Calu3 (cell line): ENCODE data around the gene EIPR1. TPM values are rescaled to one million over a fixed set of nuclear protein-coding genes. Genes with fewer than 3 reads are reported as not detected.

ENCODE experiments used
- BruUV-seq: library from RNA; stranded (reverse); fragments of 400-500 nt; replicated peaks from 2 replicates; lab custom pipeline; 2021; lab: Mats Ljungman, UMichigan
- CTCF ChIA-PET: fragments of 300-600 bp; sonication (Branson Sonifier 250); formaldehyde crosslinking; loops from one replicate; lab custom pipeline; 2022; ENCODE audit warnings: antibody characterized with exemption; lab: Charles Lee
- DNase-seq: peaks from one replicate; pipeline ENCODE4 v3.0.0; 2022
- H3K27ac Mint-ChIP-seq: one replicate; pipeline ENCODE4 v1.8.0; 2022; ENCODE audit warnings: mixed read lengths; ENCODE audit not compliant: unreplicated experiment
- H3K27me3 Mint-ChIP-seq: one replicate; pipeline ENCODE4 v1.8.0; 2022; ENCODE audit warnings: mixed read lengths; ENCODE audit not compliant: unreplicated experiment
- H3K36me3 Mint-ChIP-seq: one replicate; pipeline ENCODE4 v1.8.0; 2022; ENCODE audit warnings: mild to moderate bottlenecking, moderate library complexity, mixed read lengths; ENCODE audit not compliant: insufficient read depth, unreplicated experiment
- H3K4me1 Mint-ChIP-seq: one replicate; pipeline ENCODE4 v1.8.0; 2022; ENCODE audit warnings: mild to moderate bottlenecking, low read depth, mixed read lengths; ENCODE audit not compliant: unreplicated experiment
- H3K4me3 Mint-ChIP-seq: one replicate; pipeline ENCODE4 v1.8.0; 2022; ENCODE audit warnings: mild to moderate bottlenecking, low read depth, moderate library complexity, mixed read lengths; ENCODE audit not compliant: unreplicated experiment
- H3K9me3 Mint-ChIP-seq: one replicate; pipeline ENCODE4 v1.8.0; 2022; ENCODE audit warnings: low read depth, mixed read lengths; ENCODE audit not compliant: unreplicated experiment
- intact Hi-C: fragments of 100-400 bp; cut with micrococcal nuclease; formaldehyde crosslinking; loops from one replicate; pipeline ENCODE4 v1.10.0; 2022; ENCODE audit not compliant: unreplicated experiment
- total RNA-seq: library from RNA; stranded (reverse); gene quantifications from 2 replicates; pipeline ENCODE4 v1.2.3, GENCODE V29; 2022
- TF ChIP-seq, protein P1 (sequence below): fragments of 200-600 bp; IDR thresholded peaks from one replicate; pipeline ENCODE4 v1.8.0; 2022; ENCODE audit warnings: antibody characterized with exemption; ENCODE audit not compliant: unreplicated experiment

EIPR1 gene
- total RNA-seq, 1 experiment from 2014 or later, result 31.7 TPM

DNA sequence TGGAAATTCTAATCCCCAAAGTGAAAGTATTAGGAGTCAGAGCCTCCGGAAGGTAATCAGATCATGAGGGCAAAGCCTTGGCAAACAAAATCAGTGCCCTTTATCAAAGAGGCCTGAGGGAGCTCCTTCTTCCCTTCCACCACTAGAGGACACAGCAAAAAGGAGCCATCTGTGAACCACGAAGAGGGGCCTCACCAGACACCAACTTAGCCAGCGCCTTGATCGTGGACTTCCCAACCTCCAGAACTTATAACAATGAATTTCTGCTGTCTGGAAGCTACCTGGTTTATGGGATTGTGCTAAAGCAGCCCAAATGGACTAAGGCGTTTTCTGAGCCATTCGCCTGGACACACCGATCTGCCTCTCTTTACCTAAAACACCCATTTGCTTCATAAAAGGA is 133.1 kb downstream of the EIPR1 start:
- no peak overlapping the region for H3K27ac Mint-ChIP-seq
- H3K27me3 Mint-ChIP-seq, result no peaks in the 10 kb centered on the region
- intact Hi-C loops, result no loop called here
- no peak overlapping the region for H3K4me3 Mint-ChIP-seq
- TF ChIP-seq, protein P1, sequence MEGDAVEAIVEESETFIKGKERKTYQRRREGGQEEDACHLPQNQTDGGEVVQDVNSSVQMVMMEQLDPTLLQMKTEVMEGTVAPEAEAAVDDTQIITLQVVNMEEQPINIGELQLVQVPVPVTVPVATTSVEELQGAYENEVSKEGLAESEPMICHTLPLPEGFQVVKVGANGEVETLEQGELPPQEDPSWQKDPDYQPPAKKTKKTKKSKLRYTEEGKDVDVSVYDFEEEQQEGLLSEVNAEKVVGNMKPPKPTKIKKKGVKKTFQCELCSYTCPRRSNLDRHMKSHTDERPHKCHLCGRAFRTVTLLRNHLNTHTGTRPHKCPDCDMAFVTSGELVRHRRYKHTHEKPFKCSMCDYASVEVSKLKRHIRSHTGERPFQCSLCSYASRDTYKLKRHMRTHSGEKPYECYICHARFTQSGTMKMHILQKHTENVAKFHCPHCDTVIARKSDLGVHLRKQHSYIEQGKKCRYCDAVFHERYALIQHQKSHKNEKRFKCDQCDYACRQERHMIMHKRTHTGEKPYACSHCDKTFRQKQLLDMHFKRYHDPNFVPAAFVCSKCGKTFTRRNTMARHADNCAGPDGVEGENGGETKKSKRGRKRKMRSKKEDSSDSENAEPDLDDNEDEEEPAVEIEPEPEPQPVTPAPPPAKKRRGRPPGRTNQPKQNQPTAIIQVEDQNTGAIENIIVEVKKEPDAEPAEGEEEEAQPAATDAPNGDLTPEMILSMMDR, result no peak
- CTCF ChIA-PET, result no interaction called here
- H3K9me3 Mint-ChIP-seq, result peaks cover 3% of the 10 kb centered on the region
- DNase-seq, result no peak
- no peaks in the 10 kb centered on the region for H3K4me1 Mint-ChIP-seq
- BruUV-seq, result no TSS peak
- H3K36me3 Mint-ChIP-seq, result no peaks in the 10 kb centered on the region

DNA sequence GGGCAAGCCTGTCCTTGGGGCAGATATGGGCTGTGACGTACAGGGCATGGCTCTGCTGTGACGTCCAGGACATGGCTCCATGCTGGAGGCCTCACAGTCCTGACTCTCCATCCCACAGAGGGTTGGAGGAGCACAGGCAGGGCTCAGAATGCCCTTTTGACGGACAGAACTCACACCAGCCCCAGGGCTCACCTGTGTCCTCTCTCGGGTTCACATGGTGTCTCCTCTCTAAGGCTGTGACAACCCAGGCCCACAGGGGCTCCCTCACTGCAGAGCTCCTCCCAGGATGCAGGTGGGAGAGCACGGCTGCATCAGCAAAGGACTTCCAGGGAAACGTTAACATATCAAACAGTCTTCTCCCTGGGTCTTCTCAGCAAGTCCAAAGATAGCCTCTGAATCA is 133.8 kb downstream of the EIPR1 start:
- BruUV-seq, result no TSS peak
- H3K9me3 Mint-ChIP-seq, result no peaks in the 10 kb centered on the region
- CTCF ChIA-PET, result no interaction called here
- intact Hi-C loops, result no loop called here
- H3K4me3 Mint-ChIP-seq, result no peak overlapping the region
- H3K27ac Mint-ChIP-seq, result no peak overlapping the region
- peaks cover 1% of the 10 kb centered on the region for H3K36me3 Mint-ChIP-seq
- H3K27me3 Mint-ChIP-seq, result no peaks in the 10 kb centered on the region
- TF ChIP-seq, protein P1, result no peak
- no peaks in the 10 kb centered on the region for H3K4me1 Mint-ChIP-seq
- DNase-seq, result no peak

DNA sequence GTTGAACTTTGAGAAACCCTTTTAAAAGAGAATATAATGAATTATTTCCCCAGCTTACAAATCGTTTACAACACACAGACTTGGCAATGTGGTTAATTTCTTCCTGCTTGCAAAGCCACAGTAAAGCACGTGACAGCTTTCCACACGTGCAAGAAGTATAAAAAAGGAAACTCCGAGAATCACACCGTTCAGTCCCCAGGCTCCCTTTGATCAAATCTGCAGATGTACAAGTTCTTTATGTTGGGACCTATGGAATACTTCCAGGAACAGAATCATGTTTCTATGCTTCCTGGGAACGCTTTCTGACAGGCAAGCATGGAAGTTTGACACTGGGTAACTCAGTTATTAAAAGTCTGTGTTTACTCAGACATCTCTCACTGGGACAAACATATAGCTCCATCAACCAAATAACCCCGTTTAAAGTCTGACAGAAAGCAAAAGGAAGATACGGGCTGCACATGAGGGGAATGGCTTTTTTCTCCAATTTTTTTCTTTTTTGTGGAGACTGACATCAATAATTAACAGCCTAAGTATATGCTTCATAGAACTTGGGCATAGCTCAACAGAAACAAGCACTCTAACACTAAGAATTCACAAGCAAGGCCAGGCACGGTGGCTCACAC is 134.8 kb downstream of the EIPR1 start:
- peaks cover 10% of the 10 kb centered on the region for H3K36me3 Mint-ChIP-seq
- H3K27ac Mint-ChIP-seq, result no peak overlapping the region
- TF ChIP-seq, protein P1, result no peak
- H3K27me3 Mint-ChIP-seq, result no peaks in the 10 kb centered on the region
- H3K9me3 Mint-ChIP-seq, result peaks cover 4% of the 10 kb centered on the region
- H3K4me3 Mint-ChIP-seq, result no peak overlapping the region
- no peak for DNase-seq
- intact Hi-C loops, result no loop called here
- BruUV-seq, result no TSS peak
- CTCF ChIA-PET, result no interaction called here
- no peaks in the 10 kb centered on the region for H3K4me1 Mint-ChIP-seq

DNA sequence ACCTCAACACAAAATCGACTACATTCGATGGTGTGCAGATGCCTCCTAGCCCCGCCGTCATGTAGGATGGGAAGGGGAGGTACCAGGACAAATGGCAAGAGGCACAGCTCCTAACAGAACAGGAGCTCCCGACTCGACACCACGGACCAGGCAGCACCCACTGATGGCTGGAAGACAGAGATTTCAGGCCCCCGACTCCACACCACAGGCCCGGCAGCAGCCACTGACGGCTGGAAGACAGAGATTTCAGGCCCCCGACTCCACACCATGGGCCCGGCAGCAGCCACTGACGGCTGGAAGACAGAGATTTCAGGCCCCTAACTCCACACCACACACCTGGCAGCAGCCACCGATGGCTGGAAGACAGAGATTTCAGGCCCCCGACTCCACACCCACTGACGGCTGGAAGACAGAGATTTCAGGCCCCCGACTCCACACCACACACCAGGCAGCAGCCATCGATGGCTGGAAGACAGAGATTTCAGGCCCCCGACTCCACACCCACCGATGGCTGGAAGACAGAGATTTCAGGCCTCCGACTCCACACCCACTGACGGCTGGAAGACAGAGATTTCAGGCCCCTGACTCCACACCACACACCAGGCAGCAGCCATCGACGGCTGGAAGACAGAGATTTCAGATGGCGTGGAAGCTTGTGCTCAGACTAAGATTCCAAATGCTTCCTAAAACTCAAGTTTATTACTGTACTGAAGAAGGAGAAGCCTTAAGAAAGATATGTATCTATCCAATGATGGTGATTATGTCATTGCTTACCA is 135.5 kb downstream of the EIPR1 start:
- peaks cover 10% of the 10 kb centered on the region for H3K36me3 Mint-ChIP-seq
- H3K4me3 Mint-ChIP-seq, result no peak overlapping the region
- peaks cover 4% of the 10 kb centered on the region for H3K9me3 Mint-ChIP-seq
- DNase-seq, result no peak
- no peaks in the 10 kb centered on the region for H3K4me1 Mint-ChIP-seq
- intact Hi-C loops, result no loop called here
- BruUV-seq, result no TSS peak
- H3K27ac Mint-ChIP-seq, result no peak overlapping the region
- TF ChIP-seq, protein P1, result no peak
- H3K27me3 Mint-ChIP-seq, result no peaks in the 10 kb centered on the region
- CTCF ChIA-PET, result no interaction called here
